Endometrial microvascular endothelial cells (primary cell): ENCODE results near the gene GINS1. TPM values are rescaled to one million over a fixed set of nuclear protein-coding genes. Genes with fewer than 3 reads are reported as not detected.
"Not testable (repeated sequence)": the region's sequence is repeated elsewhere in the genome, so short reads cannot be mapped to it uniquely, and the experiment has no call there.

Experiments
- in situ Hi-C: cut with HindIII; loops from 2 replicates; pipeline ENCODE4 v1.10.0; 2017; ENCODE audit warnings: low sequenced_read_pairs, low pct_unique_long_range_greater_than_20kb; ENCODE audit errors: inconsistent ontology term
- total RNA-seq: library from RNA; depleted of rRNA; stranded (reverse); fragments of >200 nt; gene quantifications from one replicate; pipeline ENCODE4 v1.2.3, GENCODE V29; 2015; ENCODE audit errors: inconsistent ontology term

Gene GINS1
- total RNA-seq, 1 donor from 2014 or later, result 21.7 TPM

DNA sequence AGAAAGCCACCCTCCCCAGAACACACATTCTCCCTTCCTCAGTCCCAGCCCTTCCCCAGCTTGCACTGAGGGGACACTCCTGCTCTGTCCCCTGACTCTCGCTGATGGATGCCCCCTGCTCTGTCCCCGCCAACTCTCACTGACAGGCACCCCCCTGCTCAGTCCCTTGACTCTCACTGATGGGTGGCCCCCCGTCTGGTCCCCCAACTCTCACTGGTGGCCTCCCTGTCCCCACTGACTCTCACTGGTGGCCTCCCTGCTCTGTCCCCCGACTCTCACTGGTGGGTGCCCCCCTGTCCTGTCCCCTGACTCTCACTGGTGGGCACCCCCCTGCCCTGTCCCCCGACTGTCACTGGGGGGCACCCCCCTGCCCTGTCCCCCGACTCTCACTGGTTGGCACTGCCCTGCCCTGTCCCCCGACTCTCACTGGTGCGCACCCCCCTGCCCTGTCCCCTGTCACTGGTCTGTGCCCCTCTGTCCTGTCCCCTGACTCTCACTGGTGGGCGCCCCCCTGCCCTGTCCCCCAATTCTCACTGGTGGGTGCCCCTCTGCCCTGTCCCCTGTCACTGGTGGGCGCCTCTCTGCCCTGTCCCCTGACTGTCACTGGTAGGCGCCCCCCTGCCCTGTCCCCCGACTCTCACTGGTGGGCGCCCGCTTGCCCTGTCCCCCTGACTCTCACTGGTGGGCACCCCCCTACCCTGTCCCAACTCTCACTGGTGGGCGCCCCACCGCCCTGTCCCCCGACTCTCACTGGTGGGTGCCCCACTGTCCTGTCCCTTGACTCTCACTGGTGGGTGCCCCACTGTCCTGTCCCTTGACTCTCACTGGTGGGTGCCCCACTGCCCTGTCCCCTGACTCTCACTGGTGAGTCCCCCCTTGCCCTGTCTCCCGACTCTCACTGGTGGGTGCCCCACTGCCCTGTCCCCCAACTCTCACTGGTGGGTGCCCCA, 60.9 kb downstream of the GINS1 start:
- in situ Hi-C loops, result no loop called here

DNA sequence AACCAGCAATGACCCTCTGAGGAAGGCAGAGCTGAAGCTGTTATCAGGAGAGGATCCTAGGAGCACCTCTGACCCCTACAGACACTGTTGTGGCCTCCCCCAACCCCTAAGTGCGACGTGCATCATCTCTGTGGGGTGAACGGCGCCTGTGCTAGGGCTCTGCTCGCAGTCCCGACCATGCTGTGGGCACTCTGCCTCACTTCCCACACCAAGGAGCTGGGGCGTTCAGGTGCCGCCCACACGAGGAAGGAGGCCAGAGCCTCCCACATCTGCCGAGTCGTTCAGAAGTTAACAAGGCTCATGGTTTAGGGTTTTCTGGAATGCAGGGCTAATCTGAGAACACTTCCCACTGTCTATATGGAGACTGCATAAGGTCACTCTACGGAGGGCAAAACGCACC, 62.1 kb downstream of the GINS1 start:
- in situ Hi-C loops, result no loop called here

DNA sequence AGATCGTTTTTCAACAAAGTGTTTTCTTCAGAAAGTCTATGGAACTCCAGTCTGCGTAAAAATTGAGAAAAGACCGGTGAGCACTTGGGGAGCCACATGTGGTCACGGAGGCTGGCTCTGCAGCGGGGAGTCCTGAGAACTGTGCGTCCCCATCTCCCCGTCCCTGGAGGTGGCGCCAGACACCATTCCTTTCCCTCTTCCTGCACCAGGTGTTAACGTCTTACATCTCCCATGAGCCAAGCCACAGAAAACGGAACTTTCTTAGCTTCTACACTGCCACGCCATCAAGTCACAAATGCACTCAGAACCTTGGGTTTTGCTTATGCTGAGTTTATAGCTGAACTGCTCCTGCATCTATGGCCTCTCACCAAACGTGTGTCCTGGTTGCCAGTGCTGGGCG, 62.6 kb downstream of the GINS1 start:
- in situ Hi-C loops, result no loop called here

DNA sequence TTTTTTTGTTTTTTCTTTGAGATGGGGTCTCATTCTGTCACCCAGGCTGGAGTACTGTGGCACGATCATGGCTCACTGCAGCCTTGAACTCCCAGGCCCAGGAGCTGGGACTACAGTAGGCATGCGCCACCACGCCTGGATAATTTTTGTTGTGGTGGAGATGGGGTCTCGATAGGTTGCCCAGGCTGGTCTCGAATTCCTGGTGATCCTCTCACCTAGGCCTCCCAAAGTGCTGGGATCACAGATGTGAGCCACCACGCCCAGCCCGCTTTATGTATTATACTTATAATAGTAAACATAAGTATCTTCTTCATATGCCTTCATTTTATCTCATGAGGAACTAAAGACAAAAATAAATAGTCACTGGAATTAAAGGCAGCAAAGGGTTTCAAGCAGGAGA, 63.5 kb downstream of the GINS1 start:
- in situ Hi-C loops, result no loop called here

DNA sequence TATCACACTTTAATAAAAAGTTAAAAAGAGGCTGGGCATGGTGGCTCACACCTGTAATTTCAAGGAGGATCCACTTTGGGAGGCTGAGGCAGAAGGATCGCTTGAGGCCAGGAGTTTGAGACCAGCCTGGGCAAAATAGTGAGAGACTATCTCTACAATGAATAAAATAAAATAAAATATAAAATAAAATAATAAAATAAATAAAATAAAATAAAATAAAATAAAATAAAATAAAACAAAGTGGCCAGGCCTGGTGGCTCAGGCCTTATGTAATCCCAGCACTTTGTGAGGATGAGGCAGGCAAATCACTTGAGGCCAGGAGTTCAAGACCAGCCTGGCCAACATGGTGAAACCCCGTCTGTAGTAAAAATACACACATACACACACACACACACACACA, 65.8 kb downstream of the GINS1 start:
- in situ Hi-C loops, result not testable (repeated sequence)

DNA sequence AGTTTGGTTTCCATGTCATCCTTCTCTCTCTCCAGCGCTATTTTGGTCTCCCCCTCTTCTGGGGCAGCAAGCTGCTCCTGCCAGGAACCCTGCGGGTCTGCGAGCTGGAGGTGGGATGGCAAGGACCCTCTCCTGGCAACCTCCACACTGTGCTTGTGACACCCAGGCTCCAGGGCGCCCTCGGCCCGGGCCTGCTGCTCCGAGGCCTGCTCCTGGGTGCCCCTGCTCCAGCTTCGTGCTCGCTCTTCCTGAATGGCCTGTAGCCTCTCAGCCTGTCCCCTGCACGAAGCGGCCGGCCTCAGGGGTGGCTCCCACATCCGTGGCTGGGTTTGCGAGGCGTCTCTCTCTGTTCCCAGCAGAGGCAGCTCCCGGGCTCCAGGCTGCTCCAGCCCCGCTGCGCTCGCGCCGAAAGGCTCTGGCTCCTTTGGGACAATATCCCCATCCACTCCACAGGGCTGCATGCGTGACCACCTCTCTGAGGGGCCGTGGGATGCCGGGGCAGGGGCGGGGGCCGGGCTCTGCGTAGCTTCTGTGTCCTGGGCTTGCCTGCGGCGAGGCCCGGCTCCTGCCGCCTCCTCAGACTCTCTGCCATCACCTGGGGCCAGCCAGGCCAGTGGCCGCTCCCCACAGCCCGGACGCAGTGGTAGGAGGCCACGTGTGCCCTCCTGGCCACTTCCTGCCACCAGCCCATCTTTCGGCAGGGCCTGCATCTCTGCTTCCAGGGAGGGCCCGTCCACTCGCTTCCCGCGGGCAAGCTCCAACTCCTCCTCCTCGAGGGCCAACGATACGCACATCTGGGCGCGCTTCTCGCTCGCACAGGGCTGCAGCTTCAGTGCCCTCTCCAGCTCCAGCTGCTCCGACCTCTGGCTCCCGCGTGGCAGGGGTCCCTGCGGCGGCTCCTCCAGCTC, 68.9 kb downstream of the GINS1 start:
- in situ Hi-C loops, result no loop called here

DNA sequence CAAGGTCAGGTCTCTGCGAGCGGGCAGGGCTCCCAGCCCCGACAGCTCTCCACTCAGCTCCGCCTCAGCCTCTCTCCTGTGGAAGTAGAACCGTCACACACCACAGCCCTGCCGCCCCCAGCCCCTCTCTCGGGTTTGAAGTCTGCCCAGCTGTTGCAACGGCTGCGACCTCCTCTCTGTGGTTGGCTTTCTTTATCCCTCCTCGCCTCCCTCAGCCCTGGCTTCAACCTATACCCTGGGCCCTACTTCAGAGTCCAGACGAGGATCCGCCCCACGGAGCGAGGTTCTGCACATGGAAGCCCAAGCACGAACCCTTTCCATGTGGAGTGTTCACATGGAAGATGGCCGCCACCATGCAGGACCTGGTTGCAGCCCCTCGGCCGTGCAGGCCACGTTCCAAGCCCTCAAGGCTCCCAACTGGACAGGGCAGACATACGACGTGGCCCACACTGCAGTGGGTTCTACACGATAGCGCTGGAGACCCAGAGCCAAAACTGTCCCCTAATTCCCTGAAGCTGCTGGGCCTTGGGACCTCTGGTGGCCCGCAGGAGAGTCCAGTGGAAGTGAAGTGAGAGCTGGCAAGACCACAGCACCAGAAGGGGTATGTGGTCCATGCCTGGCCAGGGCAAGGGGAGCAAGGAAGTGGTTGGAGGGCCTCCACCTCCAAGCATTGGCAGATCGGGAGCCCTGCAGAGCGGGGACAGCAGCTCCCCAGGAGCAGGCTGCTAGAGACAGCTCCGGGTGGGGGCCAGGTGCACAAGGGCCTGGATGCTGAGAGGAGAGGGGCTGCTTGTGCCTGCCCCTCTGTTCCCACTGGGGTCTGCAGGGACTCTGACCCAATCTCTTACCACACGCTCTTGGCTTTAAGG, 69.8 kb downstream of the GINS1 start:
- in situ Hi-C loops, result no loop called here

DNA sequence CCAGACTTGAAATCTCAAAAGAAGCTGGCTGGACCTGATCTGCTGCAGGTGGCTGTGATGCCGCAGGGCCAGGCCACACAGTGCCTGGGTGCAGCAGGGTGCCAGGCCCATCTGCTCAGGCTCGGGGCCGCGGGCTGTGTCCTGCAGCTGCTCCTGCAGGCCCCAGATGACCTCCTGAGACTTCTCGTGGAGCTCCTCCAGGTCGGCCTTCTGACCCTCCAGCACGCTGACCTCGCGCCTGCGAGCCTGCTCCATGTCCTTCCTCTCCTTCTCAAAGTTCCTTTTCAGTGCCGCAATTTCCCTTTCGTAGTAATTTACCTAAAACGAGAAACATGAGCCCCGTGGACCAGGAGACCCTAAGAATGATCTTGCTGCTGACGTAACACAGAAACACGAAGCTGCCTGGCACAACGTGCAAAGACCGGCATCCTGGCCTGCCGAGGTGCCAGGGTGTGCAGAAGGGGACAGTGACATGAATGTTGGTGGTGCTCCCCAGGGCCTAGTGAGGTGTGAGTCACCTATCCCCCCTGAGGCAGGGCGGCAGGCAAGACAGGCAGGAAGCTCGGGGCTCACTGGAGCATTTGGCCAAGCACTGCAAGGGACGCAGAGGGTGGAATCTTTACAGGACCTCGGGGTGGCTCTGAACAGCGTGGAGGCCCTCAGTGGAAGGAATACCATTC, 71.6 kb downstream of the GINS1 start:
- in situ Hi-C loops, result no loop called here

DNA sequence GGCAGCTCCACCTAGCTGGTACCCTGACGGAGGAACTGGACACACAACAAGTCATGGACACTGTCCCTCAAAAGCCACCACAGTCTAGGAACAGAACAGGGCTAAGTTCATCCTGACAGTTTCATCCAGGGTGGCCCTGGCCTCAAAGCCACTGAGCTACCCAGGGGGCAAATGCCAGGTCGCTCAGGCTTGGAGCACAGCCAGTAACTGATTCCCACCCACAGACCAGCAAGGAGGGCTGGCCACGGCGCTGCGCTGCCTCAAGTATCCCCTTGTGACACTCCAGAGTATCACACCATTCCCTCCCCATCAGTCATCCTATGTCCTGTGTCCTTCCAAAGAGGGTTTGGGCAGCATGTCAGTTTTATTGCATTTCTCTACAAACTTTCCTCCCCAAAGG, 72.2 kb downstream of the GINS1 start:
- in situ Hi-C loops, result no loop called here

DNA sequence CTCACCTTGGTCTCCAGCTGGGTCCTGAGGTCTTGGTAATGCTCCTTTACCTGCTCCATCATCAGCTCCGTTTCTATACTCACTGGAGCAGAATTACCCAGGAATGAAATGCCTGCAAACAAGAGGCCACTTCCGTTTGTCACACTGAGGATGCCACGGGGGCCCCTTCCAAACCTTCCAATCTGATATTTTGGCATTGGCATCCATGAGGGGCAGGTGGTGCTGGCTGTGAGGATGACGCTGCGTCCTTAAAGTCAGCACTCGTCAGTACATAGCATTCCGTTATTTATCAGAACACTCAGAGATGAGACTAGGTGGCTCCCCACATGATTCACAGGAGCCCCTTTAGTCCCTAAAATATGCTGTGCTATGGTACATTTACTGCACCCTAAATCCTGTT, 72.7 kb downstream of the GINS1 start:
- in situ Hi-C loops, result no loop called here

DNA sequence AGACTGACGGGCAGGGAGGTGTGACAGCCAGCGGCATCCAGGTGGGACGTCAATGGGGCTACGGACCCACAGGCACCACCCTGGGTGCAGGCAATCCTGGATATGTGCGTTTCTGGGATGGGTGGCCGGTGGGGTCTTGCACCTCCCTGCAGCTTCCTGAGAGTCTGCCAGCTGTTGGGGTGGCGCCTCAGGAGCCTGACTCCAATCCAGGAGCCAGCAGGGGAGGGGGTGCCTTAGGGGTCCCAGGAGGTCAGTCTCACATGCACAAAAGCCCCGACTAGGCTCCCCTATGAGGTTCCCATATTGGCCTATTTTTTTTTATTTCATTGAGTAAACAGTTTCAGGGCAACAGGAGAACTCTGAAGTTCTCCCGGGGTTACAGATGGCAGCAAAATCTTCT, 73.3 kb downstream of the GINS1 start:
- in situ Hi-C loops, result no loop called here

DNA sequence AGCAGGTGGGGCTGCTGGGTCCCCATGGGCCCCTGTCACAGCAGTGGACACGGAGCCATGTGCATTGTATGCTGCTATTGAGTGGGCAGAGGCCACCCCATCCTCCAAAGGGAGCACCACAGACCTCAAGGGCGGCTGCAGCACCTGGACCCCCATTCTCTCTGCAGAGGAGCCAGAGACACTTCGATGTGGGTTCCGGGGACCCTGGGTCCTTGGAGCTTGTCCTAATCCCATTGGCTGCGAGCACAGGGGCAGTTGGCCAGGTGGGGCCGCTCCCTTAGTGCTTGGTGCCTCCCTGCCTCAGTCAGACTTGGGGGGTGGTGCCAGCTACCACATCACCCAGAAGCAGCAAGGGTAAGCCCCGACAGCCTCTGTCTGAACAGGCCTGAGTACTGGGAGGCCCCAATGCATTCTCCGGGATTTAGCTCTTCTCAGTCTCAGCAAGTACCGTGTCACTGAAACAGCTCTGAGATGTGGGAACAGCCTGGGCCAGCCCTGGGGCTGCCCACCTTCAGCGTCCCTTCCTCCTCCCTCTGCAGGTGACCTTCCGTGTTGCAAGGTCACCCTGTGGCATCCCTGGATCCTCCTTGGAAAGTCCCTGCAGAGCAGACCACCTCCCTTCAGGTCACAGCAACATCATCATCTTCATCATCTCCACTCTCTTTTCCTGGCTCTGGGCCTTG, 73.9 kb downstream of the GINS1 start:
- in situ Hi-C loops, result no loop called here

DNA sequence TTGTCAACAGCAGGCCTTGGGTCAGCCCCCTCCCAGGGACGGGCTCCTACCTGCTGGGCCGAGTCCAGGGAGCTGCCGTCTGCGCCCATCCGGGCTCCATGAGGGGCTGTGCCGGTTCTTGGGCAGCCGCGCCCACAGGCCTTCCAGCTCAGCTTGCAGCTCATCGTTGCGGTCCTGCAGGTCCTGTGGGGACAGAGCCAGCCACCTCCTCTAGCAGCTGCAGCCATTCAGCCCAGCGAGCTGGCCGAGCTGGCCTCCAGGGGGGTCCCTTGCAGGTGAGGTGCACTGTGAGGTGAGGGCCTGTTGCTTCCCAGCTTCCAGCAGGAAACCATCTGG, 74.4 kb downstream of the GINS1 start:
- in situ Hi-C loops, result no loop called here

DNA sequence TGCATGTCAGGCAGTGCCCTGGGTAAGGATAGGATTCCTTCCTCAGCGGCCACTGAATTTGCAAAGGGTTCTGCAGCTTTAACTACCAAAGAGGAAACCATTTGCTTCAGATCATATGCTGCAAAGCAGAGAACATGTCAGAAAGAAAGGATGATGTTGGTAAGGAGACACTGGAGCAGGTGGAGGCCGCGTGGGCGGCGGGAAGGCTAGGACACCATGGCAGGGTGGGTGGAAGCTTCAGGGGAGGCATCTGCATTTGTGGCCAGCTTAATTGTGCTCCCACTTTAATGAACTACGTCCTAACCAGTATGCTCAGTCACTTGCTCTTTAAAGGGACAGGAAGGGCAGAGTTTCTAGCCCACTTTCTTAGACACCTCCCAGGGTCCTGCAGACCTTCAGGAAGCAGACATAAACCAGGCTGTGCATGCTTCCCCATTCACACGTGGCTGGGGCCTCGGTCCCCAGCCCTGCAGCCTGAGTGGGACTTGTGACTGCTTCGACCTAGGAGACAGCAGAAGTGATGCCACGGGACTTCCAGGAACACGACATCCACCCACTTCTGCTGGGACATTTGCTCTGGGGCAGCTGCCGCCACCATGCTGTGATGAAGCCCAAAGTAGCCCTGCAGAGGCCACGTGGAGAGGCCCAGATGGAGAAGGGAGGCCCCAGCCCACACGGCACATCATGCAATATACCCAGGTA, 76.1 kb downstream of the GINS1 start:
- in situ Hi-C loops, result no loop called here

DNA sequence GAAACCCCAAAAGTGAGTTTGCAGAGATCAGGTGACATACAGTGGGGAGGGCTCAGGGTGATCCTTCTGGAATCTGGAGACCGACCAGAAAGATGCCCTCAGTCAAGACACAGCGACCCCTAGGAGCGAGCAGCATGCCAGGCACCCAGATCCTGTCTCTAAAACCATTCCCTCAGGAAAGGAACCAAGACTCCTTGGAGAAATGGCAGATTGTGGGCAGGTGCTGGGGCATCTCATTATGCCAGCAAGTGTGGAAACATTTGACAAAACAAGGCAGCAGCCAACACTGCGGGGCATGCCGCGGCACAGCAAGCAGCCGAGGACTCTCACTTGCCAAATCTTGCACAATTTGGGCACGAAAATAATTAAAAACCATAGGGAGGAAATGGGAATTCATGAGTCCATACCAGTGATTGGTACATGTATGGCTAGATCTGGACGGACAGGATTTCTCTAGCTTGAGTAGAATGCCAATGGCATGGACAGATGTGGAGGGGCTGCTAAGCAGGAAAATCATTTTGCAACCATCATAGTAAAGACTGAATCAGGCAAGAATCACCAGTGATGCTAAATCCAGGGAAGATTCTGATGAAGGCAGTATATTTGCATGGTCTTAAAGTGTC, 76.9 kb downstream of the GINS1 start:
- in situ Hi-C loops, result no loop called here

DNA sequence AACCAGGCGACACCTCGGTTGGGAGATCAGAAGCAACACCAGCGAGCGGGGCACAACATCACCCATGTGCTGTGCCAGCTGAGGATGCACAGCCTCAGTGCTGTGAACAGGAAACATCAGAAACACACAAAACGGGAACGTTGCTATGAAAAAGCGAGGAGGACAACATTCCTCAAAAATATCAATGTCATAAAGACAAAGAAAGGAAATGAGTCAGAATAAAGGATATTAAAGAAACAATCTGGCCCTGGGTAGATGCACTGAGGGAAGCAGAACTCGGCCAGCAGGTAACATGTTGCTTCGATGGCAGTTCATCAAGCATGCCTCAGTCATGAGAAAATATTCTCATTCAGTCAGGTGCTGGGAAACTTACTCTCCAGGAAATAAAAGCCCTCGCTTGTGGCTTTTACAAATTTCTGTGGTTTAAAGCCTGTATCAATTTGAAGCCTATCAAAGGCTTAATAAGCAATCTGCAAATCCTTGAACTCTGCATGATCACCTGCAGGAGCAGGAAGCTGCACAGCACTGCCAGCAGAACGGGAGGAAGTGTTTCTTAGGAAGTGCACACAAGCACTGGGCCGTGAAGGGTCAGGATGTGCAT, 77.5 kb downstream of the GINS1 start:
- in situ Hi-C loops, result no loop called here

DNA sequence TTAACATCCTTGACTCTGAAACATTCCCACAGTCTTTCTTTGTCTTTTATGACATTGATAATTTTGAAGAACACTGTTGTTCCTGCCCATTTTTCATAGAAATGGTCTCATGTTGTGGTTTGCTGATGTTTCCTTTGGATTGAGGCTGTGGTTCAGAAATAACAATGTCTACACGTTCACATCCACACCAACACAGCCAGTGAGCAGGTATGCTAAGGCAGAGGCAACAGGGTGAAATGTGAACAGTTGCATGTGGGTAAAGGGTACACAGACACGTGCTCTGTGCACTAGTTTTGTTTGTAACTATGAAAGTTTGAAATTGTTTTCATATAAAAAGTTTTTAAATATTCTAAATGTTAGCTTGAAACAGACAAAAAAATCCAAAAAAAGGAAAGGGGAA, 78.4 kb downstream of the GINS1 start:
- in situ Hi-C loops, result no loop called here
